Tibial artery (tissue), 4 donors: ENCODE data around the gene CHST11.

Experiments used
- DNase-seq, 2 donors: peaks; one replicate each; pipeline ENCODE4 v3.0.0-alpha.2; 2019
- H3K27ac ChIP-seq, 2 donors: fragments of 200-600 bp; sonication (generic) in 1 of 2; 1 replicate in 1 of 2; 2 replicates in 1 of 2; pipeline ENCODE4 v1.5.1; 2018 to 2019; ENCODE audit warnings: mild to moderate bottlenecking in 1 of 2
- H3K27me3 ChIP-seq, 2 donors: fragments of 200-600 bp; sonication (generic) in 1 of 2; one replicate each; pipeline versions ENCODE4 v1.5.1 to v1.6.0; 2016 to 2019
- H3K36me3 ChIP-seq, 3 donors: fragments of 200-600 bp; sonication (generic) in 2 of 3; one replicate each; pipeline ENCODE4 v1.5.1; 2016 to 2019; ENCODE audit warnings: mild to moderate bottlenecking in 2 of 3
- H3K4me1 ChIP-seq, 4 donors: fragments of 200-600 bp; sonication (generic) in 2 of 4; 1 replicate in 3 of 4; 2 replicates in 1 of 4; pipeline ENCODE4 v1.5.1; 2016 to 2019
- H3K4me3 ChIP-seq, 2 donors: fragments of 200-600 bp; sonication (generic) in 1 of 2; 1 replicate in 1 of 2; 2 replicates in 1 of 2; pipeline ENCODE4 v1.5.1; 2018 to 2019; ENCODE audit warnings: mild to moderate bottlenecking in 2 of 2
- H3K9me3 ChIP-seq, 3 donors: fragments of 200-600 bp; sonication (generic) in 1 of 3; one replicate each; pipeline ENCODE4 v1.5.1; 2016 to 2019
- CTCF ChIP-seq, 2 experiments: fragments of 200-600 bp in 1 of 2; fragments of 450-650 bp in 1 of 2; IDR thresholded peaks; one replicate each; pipeline ENCODE4 v1.5.1; 2017 to 2019; ENCODE audit warnings: antibody characterized with exemption in 2 of 2, mild to moderate bottlenecking in 1 of 2, moderate library complexity in 1 of 2
- intact Hi-C: fragments of 100-400 bp; cut with DNase I; formaldehyde crosslinking; loops from one replicate; pipeline ENCODE4 v1.15.0; 2023; ENCODE audit warnings: low total_unique reads

The CHST11 gene

GRCh38 chr12:104508752-104509446 lies 52.2 kb downstream of the CHST11 start:
- no peak for DNase-seq
- Histone ChIP-seq H3K9me3 (no peaks in the 10 kb centered on the region), H3K27me3 (no peaks in the 10 kb centered on the region), H3K36me3 (no peaks in the 10 kb centered on the region), H3K27ac (no peak overlapping the region), H3K4me3 (no peak overlapping the region), H3K4me1 (peaks cover 0 to 13% (median 11%) of the 10 kb centered on the region in 4 donors)
- intact Hi-C loops = no loop called here
- no peak for TF ChIP-seq CTCF (IDR thresholded peaks at IDR 0.05)

- DNase-seq = no peak
- intact Hi-C loops = no loop called here
- H3K27ac ChIP-seq = no peak overlapping the region
Observed at GRCh38 chr12:104510145-104510872, 53.6 kb downstream of the CHST11 start.

GRCh38 chr12:104510873-104511440 lies 54.2 kb downstream of the CHST11 start:
- no peak overlapping the region for H3K27ac ChIP-seq
- intact Hi-C loops = no loop called here
- no peak for DNase-seq
- H3K36me3 ChIP-seq = no peaks in the 10 kb centered on the region
- no peak overlapping the region for H3K4me3 ChIP-seq
- TF ChIP-seq CTCF (IDR thresholded peaks at IDR 0.05) = no peak
- H3K4me1 ChIP-seq = peaks cover 0 to 13% (median 6%) of the 10 kb centered on the region in 4 donors
- no peaks in the 10 kb centered on the region for H3K9me3 ChIP-seq
- H3K27me3 ChIP-seq = no peaks in the 10 kb centered on the region

More at GRCh38 chr12:104510145-104510872, 53.6 kb downstream of the CHST11 start:
- no peak for TF ChIP-seq CTCF (IDR thresholded peaks at IDR 0.05)
- Histone ChIP-seq H3K4me1 (peaks cover 0 to 13% (median 10%) of the 10 kb centered on the region in 4 donors), H3K36me3 (no peaks in the 10 kb centered on the region), H3K27me3 (no peaks in the 10 kb centered on the region), H3K9me3 (no peaks in the 10 kb centered on the region), H3K4me3 (no peak overlapping the region)

- H3K27me3 ChIP-seq = no peaks in the 10 kb centered on the region
- intact Hi-C loops = no loop called here
- peaks cover 0 to 9% (median 4%) of the 10 kb centered on the region in 4 donors for H3K4me1 ChIP-seq
- H3K9me3 ChIP-seq = no peaks in the 10 kb centered on the region
- H3K27ac ChIP-seq = no peak overlapping the region
- no peaks in the 10 kb centered on the region for H3K36me3 ChIP-seq
- DNase-seq = no peak
- no peak for TF ChIP-seq CTCF (IDR thresholded peaks at IDR 0.05)
- no peak overlapping the region for H3K4me3 ChIP-seq
Observed at GRCh38 chr12:104513681-104514080, 56.9 kb downstream of the CHST11 start.

- Histone ChIP-seq H3K4me3 (no peak overlapping the region), H3K36me3 (no peaks in the 10 kb centered on the region), H3K27me3 (no peaks in the 10 kb centered on the region), H3K4me1 (peaks cover 0 to 9% (median 4%) of the 10 kb centered on the region in 4 donors), H3K27ac (no peak overlapping the region), H3K9me3 (no peaks in the 10 kb centered on the region)
- intact Hi-C loops = no loop called here
- DNase-seq = no peak
- TF ChIP-seq CTCF (IDR thresholded peaks at IDR 0.05) = no peak
Observed at GRCh38 chr12:104514092-104514810, 57.5 kb downstream of the CHST11 start.
